Esophagus muscularis mucosa (tissue), 4 donors: ENCODE data around the gene LCOR. TPM values are rescaled to one million over a fixed set of nuclear protein-coding genes. Genes with fewer than 3 reads are reported as not detected.

ENCODE experiments used
- DNase-seq: peaks from one replicate; pipeline ENCODE4 v3.0.0-alpha.2; 2017; ENCODE audit errors: extremely low spot score
- H3K27ac ChIP-seq, 4 donors: fragments of 200-600 bp; sonication (generic); replicated peaks in 1 of 4; 1 replicate in 3 of 4; 2 replicates in 1 of 4; pipeline ENCODE4 v1.5.1; 2016 to 2019; ENCODE audit warnings: mild to moderate bottlenecking in 1 of 4
- H3K27me3 ChIP-seq, 4 donors: fragments of 200-600 bp; sonication (generic); one replicate each; pipeline versions ENCODE4 v1.5.1 to v1.6.0; 2016 to 2019
- H3K36me3 ChIP-seq, 4 donors: fragments of 200-600 bp; sonication (generic); one replicate each; pipeline ENCODE4 v1.5.1; 2016 to 2019
- H3K4me1 ChIP-seq, 4 donors: fragments of 200-600 bp; sonication (generic); one replicate each; pipeline ENCODE4 v1.5.1; 2016 to 2019
- H3K4me3 ChIP-seq, 4 donors: fragments of 200-600 bp; sonication (generic); 1 replicate in 2 of 4; 2 replicates in 2 of 4; pipeline ENCODE4 v1.5.1; 2016 to 2019; ENCODE audit warnings: mild to moderate bottlenecking in 4 of 4, moderate library complexity in 1 of 4
- H3K9me3 ChIP-seq, 4 donors: fragments of 200-600 bp; sonication (generic); 1 replicate in 3 of 4; 2 replicates in 1 of 4; pipeline ENCODE4 v1.5.1; 2016 to 2019
- CTCF ChIP-seq, 3 experiments: fragments of 200-600 bp in 2 of 3; fragments of 450-650 bp in 1 of 3; sonication (generic) in 2 of 3; IDR thresholded peaks; one replicate each; pipeline ENCODE4 v1.5.1; 2017 to 2019; ENCODE audit warnings: antibody characterized with exemption in 3 of 3, mild to moderate bottlenecking in 2 of 3, moderate library complexity in 1 of 3
- EP300 ChIP-seq: sonication (generic); formaldehyde crosslinking; IDR thresholded peaks from one replicate; pipeline ENCODE4 v1.6.1; 2017; ENCODE audit warnings: antibody characterized with exemption
- POLR2A ChIP-seq: fragments of 450-650 bp; IDR thresholded peaks from one replicate; pipeline ENCODE4 v1.6.1; 2017; ENCODE audit warnings: antibody characterized with exemption, moderate library complexity, mild to moderate bottlenecking, low read depth
- POLR2AphosphoS5 ChIP-seq, 2 donors: sonication (generic); formaldehyde crosslinking; IDR thresholded peaks; one replicate each; pipeline ENCODE4 v1.6.1; 2017; ENCODE audit warnings: antibody characterized with exemption in 2 of 2
- whole genome bisulfite sequencing: methylation state at CpG from one replicate; pipeline ENCODE4 v1.1.5; 2018; 5-methylcytosine and 5-hydroxymethylcytosine counted together
- intact Hi-C: fragments of 100-400 bp; cut with DNase I; formaldehyde crosslinking; loops from one replicate; pipeline ENCODE4 v1.15.1; 2023
- total RNA-seq, 4 donors: library from RNA; depleted of rRNA; stranded (reverse); fragments of >200 nt; gene quantifications; one replicate each; pipeline versions ENCODE4 v1.1.0 to v1.2.1, GENCODE V29; 2016

LCOR gene
- total RNA-seq, 4 donors from 2014 or later = 23.1 to 43.2 (median 29.4) TPM

DNA sequence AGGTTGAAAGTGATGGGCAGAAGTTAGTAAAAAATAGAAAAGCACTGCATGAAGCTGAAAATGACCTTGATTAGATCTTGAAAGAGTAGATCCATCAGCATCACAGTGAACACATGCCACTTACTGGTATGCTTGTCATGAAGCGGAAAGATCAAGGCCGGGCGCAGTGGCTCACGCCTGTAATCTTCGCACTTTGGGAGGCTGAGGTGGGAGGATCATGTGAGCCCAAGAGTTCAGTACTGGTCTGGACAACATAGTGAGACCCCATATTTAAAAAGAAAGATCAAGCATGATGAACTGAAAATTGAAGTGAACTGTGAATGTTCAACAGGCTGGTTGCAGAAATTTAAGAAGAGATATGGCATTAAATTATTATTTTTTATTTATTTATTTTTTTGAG, 18.0 kb downstream of the LCOR start:
- Histone ChIP-seq H3K4me3 (no peak overlapping the region), H3K4me1 (peaks cover 26 to 61% (median 46%) of the 10 kb centered on the region in 4 donors), H3K27me3 (no peaks in the 10 kb centered on the region), H3K9me3 (no peaks in the 10 kb centered on the region), H3K27ac (peak overlapping the region; percentile 26 to 71 (median 58)), H3K36me3 (no peaks in the 10 kb centered on the region)
- DNase-seq = no peak
- WGBS = 95% methylated on average over 5 of the region's 5 CpGs
- TF ChIP-seq POLR2A (no peak), POLR2AphosphoS5 (IDR thresholded peaks at IDR 0.05) (no peak), EP300 (no peak), CTCF (IDR thresholded peaks at IDR 0.05) (no peak)
- intact Hi-C loops = loop anchor here (5.0 kb wide), 1 partner anchor 57 kb away; no protein-coding TSS in a partner anchor

- H3K4me3 ChIP-seq = no peak overlapping the region
- intact Hi-C loops = loop anchor here (5.0 kb wide), 1 partner anchor 56 kb away; no protein-coding TSS in a partner anchor
- peak overlapping the region; percentile 26 to 71 (median 58) for H3K27ac ChIP-seq
- H3K36me3 ChIP-seq = no peaks in the 10 kb centered on the region
- H3K27me3 ChIP-seq = no peaks in the 10 kb centered on the region
- no peak for DNase-seq
- H3K9me3 ChIP-seq = no peaks in the 10 kb centered on the region
- H3K4me1 ChIP-seq = peaks cover 26 to 59% (median 45%) of the 10 kb centered on the region in 4 donors
- 50% methylated on average over 3 of the region's 3 CpGs for WGBS
- peak in 1 of 2 donors; percentile 75 for TF ChIP-seq POLR2AphosphoS5 (IDR thresholded peaks at IDR 0.05)
- no peak for TF ChIP-seq EP300
- no peak for TF ChIP-seq CTCF (IDR thresholded peaks at IDR 0.05)
Measured at GRCh38 chr10:96850825-96851224, 18.7 kb downstream of the LCOR start.

DNA sequence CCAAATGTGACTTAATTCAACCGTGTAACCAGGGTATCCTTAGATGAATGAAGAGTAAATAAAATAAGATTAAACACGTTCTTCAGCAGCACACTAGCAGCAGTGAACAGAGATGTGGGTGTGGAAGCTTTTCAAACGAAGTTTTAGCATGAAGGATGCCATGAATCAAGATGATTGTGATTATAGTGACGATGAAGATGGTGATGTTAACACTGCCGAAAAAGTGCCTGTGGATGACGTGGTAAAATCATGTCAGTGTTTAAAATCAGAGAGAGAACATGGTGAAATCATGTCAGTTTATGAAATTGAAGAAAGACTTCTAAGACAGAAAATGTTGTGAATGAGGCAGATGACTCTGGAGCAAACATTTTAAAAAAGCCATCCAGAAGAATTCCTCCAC, 19.2 kb downstream of the LCOR start:
- no peak for TF ChIP-seq POLR2AphosphoS5 (IDR thresholded peaks at IDR 0.05)
- TF ChIP-seq CTCF (IDR thresholded peaks at IDR 0.05) = no peak
- no peak for TF ChIP-seq EP300
- TF ChIP-seq POLR2A = no peak
- Histone ChIP-seq H3K27ac (peak overlapping the region; percentile 26 to 71 (median 58)), H3K36me3 (no peaks in the 10 kb centered on the region), H3K27me3 (no peaks in the 10 kb centered on the region), H3K4me1 (peaks cover 26 to 59% (median 47%) of the 10 kb centered on the region in 4 donors), H3K9me3 (no peaks in the 10 kb centered on the region), H3K4me3 (no peak overlapping the region)
- WGBS = 43% methylated on average over 6 of the region's 6 CpGs
- no peak for DNase-seq
- intact Hi-C loops = loop anchor here (5.0 kb wide), 1 partner anchor 56 kb away; no protein-coding TSS in a partner anchor

DNA sequence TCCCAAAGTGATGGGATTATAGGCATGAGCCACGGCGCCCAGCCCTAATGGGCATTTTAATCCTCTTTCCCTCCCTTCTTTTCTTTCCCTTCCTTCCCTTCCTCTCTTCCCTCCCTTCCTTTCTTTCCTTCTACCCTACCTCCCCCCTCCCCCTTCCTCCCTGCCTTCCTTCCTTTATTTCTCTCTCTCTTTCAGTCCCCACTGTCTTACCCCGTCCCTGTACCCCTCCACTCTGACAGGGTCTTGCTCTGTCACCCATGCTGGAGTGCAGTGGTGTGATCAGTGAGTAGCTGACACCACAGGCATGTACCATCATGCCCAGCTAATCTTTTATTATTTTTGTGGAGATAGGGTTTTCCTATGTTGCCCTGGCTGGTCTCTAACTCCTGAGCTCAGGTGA, 24.2 kb downstream of the LCOR start:
- intact Hi-C loops = no loop called here
- Histone ChIP-seq H3K4me3 (no peak overlapping the region), H3K36me3 (peaks cover 0 to 8% (median 0%) of the 10 kb centered on the region in 4 donors), H3K4me1 (peaks cover 21 to 59% (median 39%) of the 10 kb centered on the region in 4 donors), H3K27ac (no peak overlapping the region), H3K27me3 (no peaks in the 10 kb centered on the region), H3K9me3 (no peaks in the 10 kb centered on the region)
- TF ChIP-seq CTCF (IDR thresholded peaks at IDR 0.05) = no peak
- TF ChIP-seq POLR2AphosphoS5 (IDR thresholded peaks at IDR 0.05) = no peak
- no peak for TF ChIP-seq POLR2A
- TF ChIP-seq EP300 = no peak
- 90% methylated on average over 3 of the region's 3 CpGs for WGBS
- DNase-seq = no peak
